Panc1 (cell line): ENCODE results near the gene MOB3A. TPM values are rescaled to one million over a fixed set of nuclear protein-coding genes. Genes with fewer than 3 reads are reported as not detected.
A peak's percentile ranks its signal among the peaks of the same experiment; 100 is the strongest.

Experiments
- ATAC-seq: fragments of 200-7000 bp; cut with Tn5 transposase; 2 replicates; pipeline ENCODE4 v1.9.1; 2020; ENCODE audit warnings: mild to moderate bottlenecking, moderate library complexity
- BruUV-seq: library from RNA; stranded (reverse); fragments of 400-500 nt; replicated peaks from 2 replicates; lab custom pipeline; 2021; lab: Mats Ljungman, UMichigan
- CTCF ChIA-PET: fragments of 300-600 bp; sonication (Branson Sonifier 250); formaldehyde crosslinking; loops from one replicate; lab custom pipeline; 2022; ENCODE audit warnings: antibody characterized with exemption; lab: Charles Lee
- POLR2A ChIA-PET: fragments of 300-600 bp; sonication (Branson Sonifier 250); formaldehyde crosslinking; loops from one replicate; lab custom pipeline; 2022; ENCODE audit warnings: antibody characterized with exemption; lab: Charles Lee
- DNase-seq: peaks from one replicate; pipeline ENCODE4 v3.0.0-alpha.2; 2010; ENCODE audit warnings: low read depth, low spot score
- H3K27ac ChIP-seq: 2 replicates; pipeline ENCODE4 v1.5.1; 2011; ENCODE audit warnings: mild to moderate bottlenecking, low read length, inconsistent platforms
- H3K27me3 ChIP-seq: fragments of 200-500 bp; sonication (Bioruptor generic); 2 replicates; pipeline ENCODE4 v1.6.0; 2014; ENCODE audit warnings: low read length, inconsistent platforms; ENCODE audit not compliant: control insufficient read depth, insufficient read depth
- H3K36me3 ChIP-seq: fragments of 200-500 bp; sonication (Bioruptor generic); 2 replicates; pipeline ENCODE4 v1.5.1; 2014; ENCODE audit warnings: inconsistent platforms, mild to moderate bottlenecking, low read length, moderate library complexity; ENCODE audit not compliant: control insufficient read depth, insufficient read depth
- H3K4me1 ChIP-seq: 2 replicates; pipeline ENCODE4 v1.5.1; 2011; ENCODE audit warnings: inconsistent platforms, mild to moderate bottlenecking, low read length, moderate library complexity; ENCODE audit not compliant: control insufficient read depth, insufficient read depth
- H3K4me3 ChIP-seq, 2 experiments: 2 replicates each; pipeline ENCODE4 v1.5.1; 2011 to 2012; ENCODE audit warnings: low read depth in 2 of 2, low read length in 2 of 2, mild to moderate bottlenecking in 2 of 2, inconsistent platforms in 1 of 2, moderate library complexity in 1 of 2
- H3K9me3 ChIP-seq: fragments of 200-500 bp; sonication (Bioruptor generic); 2 replicates; pipeline ENCODE4 v1.5.1; 2014; ENCODE audit warnings: low read depth, mild to moderate bottlenecking, inconsistent platforms, low read length, moderate library complexity; ENCODE audit not compliant: control insufficient read depth, insufficient read depth
- CTCF ChIP-seq: fragments of 450-650 bp; IDR thresholded peaks from 2 replicates; pipeline ENCODE4 v1.5.1; 2017; ENCODE audit warnings: mild to moderate bottlenecking
- POLR2AphosphoS5 ChIP-seq: IDR thresholded peaks from 2 replicates; pipeline ENCODE4 v1.6.1; 2012; ENCODE audit warnings: mild to moderate bottlenecking, low read depth, low read length, moderate library complexity
- REST ChIP-seq, 2 experiments: IDR thresholded peaks; 2 replicates each; pipeline ENCODE4 v1.6.1; 2011 to 2012; ENCODE audit warnings: low read depth in 2 of 2, control low read depth in 1 of 2, low read length in 1 of 2, mild to moderate bottlenecking in 1 of 2, moderate library complexity in 1 of 2; ENCODE audit not compliant: insufficient read depth in 1 of 2
- SIN3A ChIP-seq: IDR thresholded peaks from 2 replicates; pipeline ENCODE4 v1.6.1; 2012; ENCODE audit warnings: low read depth, mild to moderate bottlenecking, low read length, moderate library complexity, borderline replicate concordance; ENCODE audit not compliant: insufficient read depth
- TCF7L2 ChIP-seq: IDR thresholded peaks from 2 replicates; pipeline ENCODE4 v1.6.1; 2011; ENCODE audit warnings: mild to moderate bottlenecking, low read depth, low read length, inconsistent platforms
- in situ Hi-C: cut with HindIII; loops from 2 replicates; pipeline ENCODE4 v1.10.0; 2016; ENCODE audit warnings: low sequenced_read_pairs, low pct_unique_long_range_greater_than_20kb
- intact Hi-C: fragments of 100-400 bp; cut with micrococcal nuclease; formaldehyde crosslinking; loops from one replicate; pipeline ENCODE4 v1.10.0; 2022; ENCODE audit not compliant: unreplicated experiment
- total RNA-seq: library from RNA; stranded (reverse); gene quantifications from one replicate; pipeline ENCODE4 v1.2.1, GENCODE V29; 2021; ENCODE audit not compliant: unreplicated experiment

The MOB3A gene
- total RNA-seq, 1 experiment from 2014 or later, result 36.3 TPM

- H3K4me3 ChIP-seq, result no peak overlapping the region
- H3K27me3 ChIP-seq, result no peaks in the 10 kb centered on the region
- BruUV-seq, result no TSS peak
- CTCF ChIA-PET, result no interaction called here
- no peaks in the 10 kb centered on the region for H3K9me3 ChIP-seq
- H3K27ac ChIP-seq, result peak overlapping the region; percentile 41; the same call in 1 of the 2 replicates
- no peak for TF ChIP-seq POLR2AphosphoS5
- no peak for TF ChIP-seq SIN3A
- TF ChIP-seq TCF7L2, result no peak
- no peak for TF ChIP-seq REST (IDR thresholded peaks at IDR 0.05; ENCODE audit: insufficient read depth in 1 of 2, low read depth in 2 of 2, low read length in 1 of 2)
- no peak for TF ChIP-seq CTCF
- DNase-seq (no peak), ATAC-seq (no peak)
- peaks cover 6% of the 10 kb centered on the region; the same call in 1 of the 2 replicates for H3K36me3 ChIP-seq
- H3K4me1 ChIP-seq, result peaks cover 53% of the 10 kb centered on the region
- intact Hi-C loops, result no loop called here
- POLR2A ChIA-PET, result interaction anchor here (0.5 kb wide), 1 partner anchor 222 kb away, joined by 9 read pairs; no protein-coding TSS in a partner anchor
- in situ Hi-C loops, result no loop called here
These were observed 41.4 kb downstream of the MOB3A start for GRCh38 chr19:2054763-2055162.

GRCh38 chr19:2053601-2054389, 42.3 kb downstream of the MOB3A start:
- no peak for ATAC-seq
- Histone ChIP-seq H3K4me3 (no peak overlapping the region), H3K4me1 (peaks cover 50% of the 10 kb centered on the region), H3K27ac (peak overlapping the region; percentile 77; the same call in 1 of the 2 replicates), H3K9me3 (no peaks in the 10 kb centered on the region), H3K36me3 (peaks cover 6% of the 10 kb centered on the region; the same call in 1 of the 2 replicates), H3K27me3 (no peaks in the 10 kb centered on the region)
- POLR2A ChIA-PET, result interaction anchor here (0.5 to 0.6 kb wide), 2 partner anchors 13 to 221 kb away, joined by 5 to 9 read pairs; no protein-coding TSS in a partner anchor
- intact Hi-C loops (no loop called here), in situ Hi-C loops (no loop called here)
- CTCF ChIA-PET, result interaction anchor here (0.5 kb wide), 1 partner anchor 185 kb away, joined by 8 read pairs; no protein-coding TSS in a partner anchor
- DNase-seq, result no peak
- TF ChIP-seq CTCF (no peak), TCF7L2 (no peak), SIN3A (no peak), REST (IDR thresholded peaks at IDR 0.05; ENCODE audit: insufficient read depth in 1 of 2, low read depth in 2 of 2, low read length in 1 of 2) (no peak), POLR2AphosphoS5 (no peak)
- BruUV-seq, result no TSS peak
